Thyroid gland (tissue), 4 donors: ENCODE results near the gene PRDX5.

Experiments
- CTCF ChIP-seq, 6 experiments: fragments of 200-600 bp in 3 of 6; fragments of 450-650 bp in 3 of 6; sonication (generic) in 3 of 6; IDR thresholded peaks; one replicate each; pipeline ENCODE4 v1.5.1; 2016 to 2019; ENCODE audit warnings: antibody characterized with exemption in 6 of 6, mild to moderate bottlenecking in 2 of 6, inconsistent platforms in 1 of 6, moderate library complexity in 1 of 6
- POLR2A ChIP-seq, 2 donors: fragments of 450-650 bp; IDR thresholded peaks; one replicate each; pipeline ENCODE4 v1.6.1; 2017; ENCODE audit warnings: antibody characterized with exemption in 2 of 2, mild to moderate bottlenecking in 2 of 2, moderate library complexity in 1 of 2

- TF ChIP-seq POLR2A (IDR thresholded peaks at IDR 0.05) (no peak), CTCF (IDR thresholded peaks at IDR 0.05) (no peak)
Measured at GRCh38 chr11:64294774-64295173, 23.1 kb upstream of the PRDX5 start.
